Measurements from ENCODE around the gene POFUT2.
"Not testable (repeated sequence)": the region's sequence is repeated elsewhere in the genome, so short reads cannot be mapped to it uniquely, and the experiment has no call there.

Gene POFUT2

DNA sequence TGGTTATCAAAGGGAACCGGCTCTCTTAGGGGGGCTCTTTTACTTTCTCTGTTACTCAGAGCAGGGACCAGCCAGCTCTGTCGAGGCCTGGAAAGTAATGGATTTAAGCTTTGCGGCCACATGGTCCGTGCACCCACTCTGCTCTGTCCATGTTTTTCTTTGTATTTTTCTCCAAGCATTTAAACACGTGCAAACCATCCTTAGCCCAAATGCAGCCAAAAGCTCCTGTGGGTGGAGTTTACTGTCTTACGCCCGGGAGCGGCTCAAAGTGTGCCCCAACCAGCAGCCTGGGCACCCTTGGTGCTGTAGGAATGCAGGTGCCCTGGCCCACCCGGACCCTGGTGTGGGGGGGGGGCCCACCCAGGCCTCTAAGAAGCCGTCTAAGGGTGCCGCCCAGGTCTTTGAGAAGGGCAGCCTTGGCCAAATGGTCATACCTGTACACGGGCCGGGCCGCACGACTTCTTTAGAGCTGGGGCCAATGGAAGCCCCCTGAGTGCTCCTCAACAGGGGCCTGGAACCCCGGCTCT is 29.2 kb upstream of the POFUT2 start:
- no peaks in the 10 kb centered on the region for H3K27me3 ChIP-seq (ENCODE audit: control insufficient read depth, insufficient read depth, low read length)
- no peak overlapping the region for H3K27ac ChIP-seq (ENCODE audit: low read length)
- no peaks in the 10 kb centered on the region for H3K4me1 ChIP-seq (ENCODE audit: control insufficient read depth, low read depth, low read length)
- H3K9me3 ChIP-seq (ENCODE audit: control insufficient read depth, low read depth, low read length), result no peaks in the 10 kb centered on the region
- no peaks in the 10 kb centered on the region for H3K36me3 ChIP-seq (ENCODE audit: control insufficient read depth, low read depth, low read length)
- no peak overlapping the region for H3K4me3 ChIP-seq (ENCODE audit: low read length)
- no peak overlapping the region for H3K9ac ChIP-seq (ENCODE audit: low read length)

DNA sequence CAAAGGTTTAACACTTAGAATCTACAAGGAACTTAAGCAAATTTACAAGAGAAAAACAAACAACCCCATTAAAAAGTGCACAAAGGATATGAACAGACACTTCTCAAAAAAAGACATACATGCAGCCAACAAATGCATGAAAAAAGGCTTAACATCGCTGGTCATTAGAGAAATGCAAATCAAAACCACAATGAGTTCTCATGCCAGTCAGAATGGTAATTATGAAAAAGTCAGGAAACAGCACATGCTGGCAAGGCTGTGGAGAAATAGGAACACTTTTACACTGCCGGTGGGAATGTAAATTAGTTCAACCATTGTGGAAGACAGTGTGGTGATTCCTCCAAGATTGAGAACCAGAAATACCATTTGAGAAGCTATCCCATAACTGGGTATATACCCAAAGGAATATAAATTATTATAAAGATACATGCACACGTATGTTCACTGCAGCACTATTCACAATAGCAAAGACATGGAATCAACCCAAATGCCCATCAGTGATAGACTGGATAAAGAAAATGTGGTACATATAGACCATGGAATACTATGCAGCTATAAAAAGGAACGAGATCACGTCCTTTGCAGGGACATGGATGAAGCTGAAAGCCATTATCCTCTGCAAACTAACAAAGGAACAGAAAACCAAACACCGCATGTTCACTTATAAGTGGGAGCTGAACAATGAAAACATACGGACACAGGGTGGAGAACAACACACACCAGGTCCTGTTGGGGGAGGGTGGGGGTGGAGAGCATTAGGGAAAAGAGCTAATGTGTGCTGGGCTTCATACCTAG is 28.2 kb upstream of the POFUT2 start:
- not testable (repeated sequence) for H3K4me1 ChIP-seq (ENCODE audit: control insufficient read depth, low read depth, low read length); H3K9ac ChIP-seq (ENCODE audit: low read length); H3K9me3 ChIP-seq (ENCODE audit: control insufficient read depth, low read depth, low read length); H3K27ac ChIP-seq (ENCODE audit: low read length); H3K36me3 ChIP-seq (ENCODE audit: control insufficient read depth, low read depth, low read length); H3K27me3 ChIP-seq (ENCODE audit: control insufficient read depth, insufficient read depth, low read length); H3K4me3 ChIP-seq (ENCODE audit: low read length)

DNA sequence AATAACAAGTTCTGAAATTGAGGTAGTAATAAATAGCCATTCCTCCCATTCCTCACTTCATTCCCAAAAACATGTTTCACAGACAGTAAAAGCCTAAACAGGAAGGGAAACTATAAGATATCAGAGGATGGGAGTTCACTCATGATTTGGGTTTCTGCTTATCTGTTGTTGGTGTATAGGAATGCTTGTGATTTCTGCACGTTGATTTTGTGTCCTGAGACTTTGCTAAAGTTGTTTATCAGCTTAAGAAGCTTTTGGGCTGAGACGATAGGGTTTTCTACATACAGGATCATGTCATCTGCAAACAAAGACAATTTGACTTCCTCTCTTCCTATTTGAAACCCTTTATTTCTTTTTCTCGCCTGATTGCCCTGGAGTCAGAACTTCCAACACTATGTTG is 26.0 kb upstream of the POFUT2 start:
- Histone ChIP-seq H3K4me1 (ENCODE audit: control insufficient read depth, low read depth, low read length) (no peaks in the 10 kb centered on the region), H3K9ac (ENCODE audit: low read length) (no peak overlapping the region), H3K4me3 (ENCODE audit: low read length) (no peak overlapping the region), H3K27me3 (ENCODE audit: control insufficient read depth, insufficient read depth, low read length) (no peaks in the 10 kb centered on the region), H3K27ac (ENCODE audit: low read length) (no peak overlapping the region), H3K36me3 (ENCODE audit: control insufficient read depth, low read depth, low read length) (no peaks in the 10 kb centered on the region), H3K9me3 (ENCODE audit: control insufficient read depth, low read depth, low read length) (no peaks in the 10 kb centered on the region)

DNA sequence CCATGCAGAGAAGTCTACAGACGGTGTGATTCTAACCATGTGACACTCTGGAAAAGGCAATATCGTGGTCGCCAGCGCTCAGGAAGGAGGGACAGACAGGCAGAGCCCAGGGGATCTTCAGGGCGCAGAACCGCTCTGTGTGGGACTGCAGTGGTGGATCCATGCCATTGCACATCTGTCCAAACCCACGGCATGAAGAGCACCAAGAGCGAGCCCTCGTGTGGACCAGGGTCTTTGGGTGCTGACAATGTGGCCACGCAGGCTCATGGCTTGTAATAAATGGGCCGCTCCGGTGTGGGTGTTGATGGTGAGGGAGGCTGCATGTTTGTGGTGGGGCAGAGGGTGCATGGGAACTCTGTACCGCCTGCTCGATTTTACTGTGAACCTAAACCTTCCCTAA is 25.3 kb upstream of the POFUT2 start:
- no peak overlapping the region for H3K27ac ChIP-seq (ENCODE audit: low read length)
- no peaks in the 10 kb centered on the region for H3K36me3 ChIP-seq (ENCODE audit: control insufficient read depth, low read depth, low read length)
- no peak overlapping the region for H3K9ac ChIP-seq (ENCODE audit: low read length)
- H3K9me3 ChIP-seq (ENCODE audit: control insufficient read depth, low read depth, low read length), result no peaks in the 10 kb centered on the region
- H3K27me3 ChIP-seq (ENCODE audit: control insufficient read depth, insufficient read depth, low read length), result no peaks in the 10 kb centered on the region
- H3K4me1 ChIP-seq (ENCODE audit: control insufficient read depth, low read depth, low read length), result no peaks in the 10 kb centered on the region
- no peak overlapping the region for H3K4me3 ChIP-seq (ENCODE audit: low read length)

DNA sequence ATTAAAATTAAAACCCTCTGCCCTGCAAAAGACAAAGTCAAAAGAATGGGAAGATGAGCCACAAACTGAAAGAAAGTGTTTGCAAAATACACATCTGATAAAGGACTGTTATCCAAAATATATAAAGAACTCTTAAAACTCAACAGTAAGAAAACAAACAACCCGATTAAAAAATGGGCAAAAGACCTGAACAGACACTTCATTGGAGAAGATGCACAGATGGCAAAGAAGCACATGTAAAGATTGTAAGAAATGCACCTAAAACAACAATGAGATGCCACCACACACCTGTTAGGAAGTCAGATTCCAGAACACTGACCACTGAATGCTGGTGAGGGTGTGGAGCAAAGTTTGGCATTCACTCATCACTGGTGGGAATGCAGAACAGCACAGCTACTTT is 24.6 kb upstream of the POFUT2 start:
- no peaks in the 10 kb centered on the region for H3K4me1 ChIP-seq (ENCODE audit: control insufficient read depth, low read depth, low read length)
- H3K36me3 ChIP-seq (ENCODE audit: control insufficient read depth, low read depth, low read length), result no peaks in the 10 kb centered on the region
- H3K27me3 ChIP-seq (ENCODE audit: control insufficient read depth, insufficient read depth, low read length), result no peaks in the 10 kb centered on the region
- H3K9me3 ChIP-seq (ENCODE audit: control insufficient read depth, low read depth, low read length), result no peaks in the 10 kb centered on the region
- no peak overlapping the region for H3K27ac ChIP-seq (ENCODE audit: low read length)
- no peak overlapping the region for H3K9ac ChIP-seq (ENCODE audit: low read length)
- no peak overlapping the region for H3K4me3 ChIP-seq (ENCODE audit: low read length)

DNA sequence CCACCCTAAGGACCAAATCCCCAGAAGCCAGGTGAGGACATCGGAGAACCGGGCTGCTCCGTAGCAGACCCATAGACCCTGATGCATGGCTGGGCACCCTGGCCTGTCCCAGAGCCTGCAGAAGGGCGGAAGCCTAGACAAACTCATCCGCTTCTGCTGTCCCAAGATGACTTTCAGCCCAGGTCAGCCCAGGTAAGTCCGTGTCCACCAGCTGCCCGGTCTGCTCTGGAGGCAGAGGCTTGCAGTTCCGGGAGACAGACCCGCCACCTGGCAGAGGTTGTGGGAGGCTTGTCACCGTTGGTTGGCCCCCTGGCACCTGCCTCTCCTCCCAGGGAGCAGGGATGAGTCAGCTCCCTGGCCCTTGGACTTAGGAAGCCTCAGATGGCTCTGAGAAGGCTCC is 22.8 kb upstream of the POFUT2 start:
- Histone ChIP-seq H3K4me3 (ENCODE audit: low read length) (no peak overlapping the region), H3K27me3 (ENCODE audit: control insufficient read depth, insufficient read depth, low read length) (no peaks in the 10 kb centered on the region), H3K27ac (ENCODE audit: low read length) (no peak overlapping the region), H3K9me3 (ENCODE audit: control insufficient read depth, low read depth, low read length) (no peaks in the 10 kb centered on the region), H3K36me3 (ENCODE audit: control insufficient read depth, low read depth, low read length) (no peaks in the 10 kb centered on the region), H3K4me1 (ENCODE audit: control insufficient read depth, low read depth, low read length) (no peaks in the 10 kb centered on the region), H3K9ac (ENCODE audit: low read length) (no peak overlapping the region)

DNA sequence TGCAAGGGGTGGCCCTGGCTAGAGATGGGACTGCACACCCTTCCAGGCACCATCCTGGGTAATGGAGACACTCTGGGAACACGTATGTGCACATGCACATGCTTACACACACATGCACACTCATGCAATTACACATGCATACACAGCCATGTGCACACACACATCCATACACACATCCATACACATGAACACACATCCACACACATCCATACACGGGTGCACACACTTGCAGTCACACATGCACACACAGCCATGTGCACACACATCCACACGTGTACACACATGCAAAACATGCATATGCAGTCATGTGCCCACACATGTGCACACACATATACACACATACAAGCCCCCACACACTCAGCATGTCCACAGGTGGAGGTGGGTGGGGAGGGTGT is 22.3 kb upstream of the POFUT2 start:
- Histone ChIP-seq H3K4me1 (ENCODE audit: control insufficient read depth, low read depth, low read length) (no peaks in the 10 kb centered on the region), H3K9ac (ENCODE audit: low read length) (no peak overlapping the region), H3K4me3 (ENCODE audit: low read length) (no peak overlapping the region), H3K27ac (ENCODE audit: low read length) (no peak overlapping the region), H3K9me3 (ENCODE audit: control insufficient read depth, low read depth, low read length) (no peaks in the 10 kb centered on the region), H3K27me3 (ENCODE audit: control insufficient read depth, insufficient read depth, low read length) (no peaks in the 10 kb centered on the region), H3K36me3 (ENCODE audit: control insufficient read depth, low read depth, low read length) (no peaks in the 10 kb centered on the region)

DNA sequence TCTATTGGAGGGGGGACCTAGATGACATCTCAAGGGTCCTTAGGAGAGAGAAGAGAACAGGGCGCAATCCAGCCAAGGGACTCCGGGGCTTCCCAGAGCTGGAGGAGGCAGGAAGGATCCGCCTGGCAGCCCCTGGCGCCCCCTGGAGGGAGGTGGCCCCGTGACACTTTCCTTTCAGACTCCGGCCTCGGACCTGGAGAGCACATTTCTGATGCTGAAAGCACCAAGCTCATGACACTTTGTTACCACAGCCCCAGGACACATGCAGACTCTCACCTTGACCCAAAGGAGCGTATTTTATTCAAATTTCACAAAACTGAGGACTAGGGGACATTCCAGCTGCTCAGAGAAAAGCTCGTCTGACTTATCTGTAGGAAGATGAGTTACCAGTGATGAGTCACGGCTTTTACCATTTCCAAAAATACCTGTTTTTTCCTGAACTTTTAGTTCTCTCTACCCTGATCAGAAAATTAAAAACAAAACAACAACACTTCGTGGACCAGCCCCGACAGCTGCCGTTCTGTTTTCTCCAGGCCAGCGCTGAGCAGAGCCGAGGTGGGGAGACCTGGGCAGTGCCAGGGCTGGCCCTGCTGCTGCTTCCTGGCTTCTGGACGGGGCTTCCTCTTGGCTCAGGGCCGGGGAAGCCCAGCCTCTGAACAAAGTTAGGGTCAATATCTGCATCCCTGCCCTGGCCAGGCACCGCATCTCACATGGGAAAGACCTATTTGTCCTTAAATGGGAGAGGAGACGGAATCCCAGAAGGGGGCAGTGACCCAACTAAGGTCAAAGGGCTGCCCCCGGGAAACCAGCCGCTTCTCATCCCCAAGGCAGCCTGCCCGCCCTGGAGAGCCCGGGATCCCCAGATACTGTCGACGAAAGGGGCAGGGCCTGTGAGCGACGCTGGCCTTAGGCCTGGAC is 21.6 kb upstream of the POFUT2 start:
- H3K9me3 ChIP-seq (ENCODE audit: control insufficient read depth, low read depth, low read length), result no peaks in the 10 kb centered on the region
- H3K4me1 ChIP-seq (ENCODE audit: control insufficient read depth, low read depth, low read length), result no peaks in the 10 kb centered on the region
- no peaks in the 10 kb centered on the region for H3K36me3 ChIP-seq (ENCODE audit: control insufficient read depth, low read depth, low read length)
- no peak overlapping the region for H3K4me3 ChIP-seq (ENCODE audit: low read length)
- H3K9ac ChIP-seq (ENCODE audit: low read length), result no peak overlapping the region
- H3K27ac ChIP-seq (ENCODE audit: low read length), result no peak overlapping the region
- H3K27me3 ChIP-seq (ENCODE audit: control insufficient read depth, insufficient read depth, low read length), result no peaks in the 10 kb centered on the region

DNA sequence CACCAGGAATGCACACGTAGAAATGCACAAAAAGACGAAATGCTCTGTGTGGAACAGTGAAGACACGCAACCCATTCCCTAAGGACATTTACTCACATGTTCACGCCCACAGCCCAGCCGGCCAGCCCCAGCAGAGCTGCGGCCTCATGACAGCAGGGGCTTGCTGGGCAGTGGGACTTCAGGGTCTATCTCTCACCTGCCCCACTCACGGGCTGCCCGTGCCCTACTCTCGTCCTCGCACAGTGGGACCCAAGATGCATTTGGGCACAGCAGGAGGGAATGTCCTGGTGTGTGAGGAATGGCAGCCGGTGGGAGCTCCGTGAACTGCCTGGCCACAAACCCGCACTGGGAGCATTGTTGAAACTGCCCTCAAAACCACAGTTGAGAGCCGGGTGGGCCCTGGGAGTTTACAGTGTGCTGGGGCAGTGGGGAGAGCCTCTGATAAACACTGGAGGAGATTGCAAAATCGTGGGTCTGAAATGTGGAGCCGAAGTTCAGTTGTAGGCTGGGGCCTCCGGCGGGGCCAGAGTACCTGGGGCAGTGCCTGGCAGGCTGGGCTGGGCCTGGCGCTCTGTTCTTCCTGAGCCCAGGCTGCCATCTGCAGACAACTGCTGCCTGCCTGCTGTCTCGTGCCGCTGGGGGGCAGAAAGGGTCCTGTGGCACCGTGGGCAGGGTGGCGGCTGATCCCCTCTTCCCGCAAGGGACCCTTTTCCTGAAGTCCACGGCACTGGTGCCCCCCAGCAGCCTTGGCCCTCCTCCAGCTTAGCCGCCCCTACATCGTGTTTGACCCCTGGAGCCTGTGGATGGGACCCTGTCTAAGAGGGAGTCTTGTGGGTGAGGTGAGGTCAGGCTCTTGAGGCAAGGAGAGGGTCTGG is 20.7 kb upstream of the POFUT2 start:
- no peaks in the 10 kb centered on the region for H3K36me3 ChIP-seq (ENCODE audit: control insufficient read depth, low read depth, low read length)
- H3K9me3 ChIP-seq (ENCODE audit: control insufficient read depth, low read depth, low read length), result no peaks in the 10 kb centered on the region
- H3K27ac ChIP-seq (ENCODE audit: low read length), result no peak overlapping the region
- no peak overlapping the region for H3K9ac ChIP-seq (ENCODE audit: low read length)
- no peak overlapping the region for H3K4me3 ChIP-seq (ENCODE audit: low read length)
- H3K4me1 ChIP-seq (ENCODE audit: control insufficient read depth, low read depth, low read length), result no peaks in the 10 kb centered on the region
- no peaks in the 10 kb centered on the region for H3K27me3 ChIP-seq (ENCODE audit: control insufficient read depth, insufficient read depth, low read length)

DNA sequence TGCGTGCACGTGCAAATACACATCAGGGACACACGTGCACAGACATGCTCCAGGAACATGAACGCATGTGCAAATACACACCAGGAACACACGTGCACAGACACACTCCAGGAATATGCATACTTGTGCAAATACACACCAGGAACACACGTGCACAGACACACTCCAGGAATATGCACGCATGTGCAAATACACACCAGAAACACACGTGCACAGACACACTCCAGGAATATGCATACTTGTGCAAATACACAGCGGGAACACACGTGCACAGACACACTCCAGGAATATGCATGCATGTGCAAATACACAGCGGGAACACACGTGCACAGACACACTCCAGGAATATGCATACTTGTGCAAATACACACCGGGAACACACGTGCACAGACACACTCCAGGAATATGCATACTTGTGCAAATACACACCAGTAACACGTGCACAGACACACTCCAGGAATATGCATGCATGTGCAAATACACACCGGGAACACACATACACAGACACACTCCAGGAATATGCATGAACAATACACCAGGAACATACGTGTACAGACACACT is 20.0 kb upstream of the POFUT2 start:
- not testable (repeated sequence) for H3K4me1 ChIP-seq (ENCODE audit: control insufficient read depth, low read depth, low read length); H3K27me3 ChIP-seq (ENCODE audit: control insufficient read depth, insufficient read depth, low read length); H3K36me3 ChIP-seq (ENCODE audit: control insufficient read depth, low read depth, low read length); H3K27ac ChIP-seq (ENCODE audit: low read length); H3K9me3 ChIP-seq (ENCODE audit: control insufficient read depth, low read depth, low read length); H3K4me3 ChIP-seq (ENCODE audit: low read length); H3K9ac ChIP-seq (ENCODE audit: low read length)

Data from iPS-18a (cell line).